ENCODE results near the gene SNX17. TPM values are rescaled to one million over a fixed set of nuclear protein-coding genes. Genes with fewer than 3 reads are reported as not detected.

The SNX17 gene
- total and polyA plus RNA-seq, 2 of the 13 experiments (the other 11 are each of a cell fraction or from before 2014, with no cell fraction given) = 75.0 to 109 TPM

DNA sequence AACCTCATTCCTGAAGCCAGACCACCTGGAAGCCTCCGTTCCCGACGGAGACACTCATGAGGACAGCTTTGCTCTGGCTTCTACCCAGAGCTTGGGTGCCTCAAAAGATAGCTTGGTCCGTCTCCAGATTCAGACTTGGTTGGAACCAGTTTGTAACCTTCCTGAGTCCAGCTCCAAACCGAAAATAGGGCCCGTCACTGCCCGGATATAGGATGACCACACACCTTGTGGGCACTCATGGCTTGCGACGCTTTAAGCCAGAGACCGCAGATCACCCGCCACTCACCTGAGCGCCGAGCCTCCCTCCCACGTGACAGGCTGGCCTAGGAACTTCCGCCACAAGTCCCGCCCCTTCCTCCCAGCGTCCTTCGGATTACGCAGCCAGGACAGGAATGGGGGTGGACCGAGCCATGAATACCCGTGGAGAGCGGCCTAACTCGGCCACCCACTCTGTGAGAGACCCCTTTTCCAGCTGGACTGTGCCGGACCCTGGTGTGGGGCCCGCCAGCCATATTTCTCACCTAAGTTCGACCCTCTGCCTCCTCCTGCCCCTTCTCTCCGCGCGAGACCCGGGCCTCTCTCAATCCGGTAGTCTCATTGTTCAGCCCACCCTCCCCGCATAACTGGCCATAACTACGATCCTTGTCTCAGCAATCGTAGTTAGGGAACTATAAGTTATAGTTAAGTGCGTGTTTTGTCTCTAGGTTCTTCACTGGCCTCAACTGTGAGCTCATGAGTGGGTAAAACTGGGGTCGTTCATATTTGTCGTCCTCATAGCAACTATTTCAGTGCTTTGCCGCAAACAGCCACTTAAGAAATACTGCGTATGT is 47.4 kb upstream of the SNX17 start, which contains the start of gene MPV17 (continued):
- TF ChIP-seq, protein P1, sequence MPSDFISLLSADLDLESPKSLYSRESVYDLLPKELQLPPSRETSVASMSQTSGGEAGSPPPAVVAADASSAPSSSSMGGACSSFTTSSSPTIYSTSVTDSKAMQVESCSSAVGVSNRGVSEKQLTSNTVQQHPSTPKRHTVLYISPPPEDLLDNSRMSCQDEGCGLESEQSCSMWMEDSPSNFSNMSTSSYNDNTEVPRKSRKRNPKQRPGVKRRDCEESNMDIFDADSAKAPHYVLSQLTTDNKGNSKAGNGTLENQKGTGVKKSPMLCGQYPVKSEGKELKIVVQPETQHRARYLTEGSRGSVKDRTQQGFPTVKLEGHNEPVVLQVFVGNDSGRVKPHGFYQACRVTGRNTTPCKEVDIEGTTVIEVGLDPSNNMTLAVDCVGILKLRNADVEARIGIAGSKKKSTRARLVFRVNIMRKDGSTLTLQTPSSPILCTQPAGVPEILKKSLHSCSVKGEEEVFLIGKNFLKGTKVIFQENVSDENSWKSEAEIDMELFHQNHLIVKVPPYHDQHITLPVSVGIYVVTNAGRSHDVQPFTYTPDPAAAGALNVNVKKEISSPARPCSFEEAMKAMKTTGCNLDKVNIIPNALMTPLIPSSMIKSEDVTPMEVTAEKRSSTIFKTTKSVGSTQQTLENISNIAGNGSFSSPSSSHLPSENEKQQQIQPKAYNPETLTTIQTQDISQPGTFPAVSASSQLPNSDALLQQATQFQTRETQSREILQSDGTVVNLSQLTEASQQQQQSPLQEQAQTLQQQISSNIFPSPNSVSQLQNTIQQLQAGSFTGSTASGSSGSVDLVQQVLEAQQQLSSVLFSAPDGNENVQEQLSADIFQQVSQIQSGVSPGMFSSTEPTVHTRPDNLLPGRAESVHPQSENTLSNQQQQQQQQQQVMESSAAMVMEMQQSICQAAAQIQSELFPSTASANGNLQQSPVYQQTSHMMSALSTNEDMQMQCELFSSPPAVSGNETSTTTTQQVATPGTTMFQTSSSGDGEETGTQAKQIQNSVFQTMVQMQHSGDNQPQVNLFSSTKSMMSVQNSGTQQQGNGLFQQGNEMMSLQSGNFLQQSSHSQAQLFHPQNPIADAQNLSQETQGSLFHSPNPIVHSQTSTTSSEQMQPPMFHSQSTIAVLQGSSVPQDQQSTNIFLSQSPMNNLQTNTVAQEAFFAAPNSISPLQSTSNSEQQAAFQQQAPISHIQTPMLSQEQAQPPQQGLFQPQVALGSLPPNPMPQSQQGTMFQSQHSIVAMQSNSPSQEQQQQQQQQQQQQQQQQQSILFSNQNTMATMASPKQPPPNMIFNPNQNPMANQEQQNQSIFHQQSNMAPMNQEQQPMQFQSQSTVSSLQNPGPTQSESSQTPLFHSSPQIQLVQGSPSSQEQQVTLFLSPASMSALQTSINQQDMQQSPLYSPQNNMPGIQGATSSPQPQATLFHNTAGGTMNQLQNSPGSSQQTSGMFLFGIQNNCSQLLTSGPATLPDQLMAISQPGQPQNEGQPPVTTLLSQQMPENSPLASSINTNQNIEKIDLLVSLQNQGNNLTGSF (CRISPR knock-in tag; IDR thresholded peaks at IDR 0.05) = peak; percentile 95
- peak; percentile 41; the same call in 1 of the 2 replicates for TF ChIP-seq ZZZ3 (CRISPR knock-in tag; IDR thresholded peaks at IDR 0.05; ENCODE audit: borderline replicate concordance)
- TF ChIP-seq ZNF432 (CRISPR knock-in tag; IDR thresholded peaks at IDR 0.05; ENCODE audit: borderline replicate concordance) = no peak
- peak; percentile 27; the same call in 1 of the 2 replicates for TF ChIP-seq NFE2L1 (CRISPR knock-in tag; IDR thresholded peaks at IDR 0.05; ENCODE audit: borderline replicate concordance)
- peak; percentile 86 for TF ChIP-seq RBFOX2 (IDR thresholded peaks at IDR 0.05; ENCODE audit: low read depth, low read length)
- no peak for TF ChIP-seq ATM (IDR thresholded peaks at IDR 0.05; ENCODE audit: borderline replicate concordance)
- TF ChIP-seq MIER3 (CRISPR knock-in tag; IDR thresholded peaks at IDR 0.05; ENCODE audit: borderline replicate concordance) = peak; percentile 96
- TF ChIP-seq FOSL2 (CRISPR knock-in tag; IDR thresholded peaks at IDR 0.05) = peak; percentile 79
- TF ChIP-seq ZFX (CRISPR knock-in tag; IDR thresholded peaks at IDR 0.05; ENCODE audit: low read depth) = peak; percentile 98
- TF ChIP-seq ATRX (CRISPR knock-in tag; IDR thresholded peaks at IDR 0.05; ENCODE audit: borderline replicate concordance) = no peak
- peak; percentile 51 for TF ChIP-seq DNMT3B (CRISPR knock-in tag; conservative IDR thresholded peaks at IDR 0.05)
- peak; percentile 62; the same call in 1 of the 2 replicates for TF ChIP-seq KDM3A (CRISPR knock-in tag; IDR thresholded peaks at IDR 0.05; ENCODE audit: low read depth)
- TF ChIP-seq BRD4 (CRISPR knock-in tag; IDR thresholded peaks at IDR 0.05) = peak; percentile 88
- TF ChIP-seq PRPF4 (IDR thresholded peaks at IDR 0.05; ENCODE audit: low read depth, low read length, poor library complexity, severe bottlenecking) = no peak
- TF ChIP-seq FOXK2 (IDR thresholded peaks at IDR 0.05) = 0 out of 2 replicates have a peak, but pooled peaks have one; percentile 37
- TF ChIP-seq SIX1 (CRISPR knock-in tag; IDR thresholded peaks at IDR 0.05; ENCODE audit: borderline replicate concordance) = 0 out of 2 replicates have a peak, but pooled peaks have one; percentile 36
- TF ChIP-seq, protein P2, sequence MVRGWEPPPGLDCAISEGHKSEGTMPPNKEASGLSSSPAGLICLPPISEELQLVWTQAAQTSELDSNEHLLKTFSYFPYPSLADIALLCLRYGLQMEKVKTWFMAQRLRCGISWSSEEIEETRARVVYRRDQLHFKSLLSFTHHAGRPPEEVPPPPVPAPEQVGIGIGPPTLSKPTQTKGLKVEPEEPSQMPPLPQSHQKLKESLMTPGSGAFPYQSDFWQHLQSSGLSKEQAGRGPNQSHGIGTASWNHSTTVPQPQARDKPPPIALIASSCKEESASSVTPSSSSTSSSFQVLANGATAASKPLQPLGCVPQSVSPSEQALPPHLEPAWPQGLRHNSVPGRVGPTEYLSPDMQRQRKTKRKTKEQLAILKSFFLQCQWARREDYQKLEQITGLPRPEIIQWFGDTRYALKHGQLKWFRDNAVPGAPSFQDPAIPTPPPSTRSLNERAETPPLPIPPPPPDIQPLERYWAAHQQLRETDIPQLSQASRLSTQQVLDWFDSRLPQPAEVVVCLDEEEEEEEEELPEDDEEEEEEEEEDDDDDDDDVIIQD (CRISPR knock-in tag; IDR thresholded peaks at IDR 0.05; ENCODE audit: low read depth) = 0 out of 2 replicates have a peak, but pooled peaks have one; percentile 56
- peak; percentile 50; the same call in 1 of the 2 replicates for TF ChIP-seq EEA1 (CRISPR knock-in tag; IDR thresholded peaks at IDR 0.05; ENCODE audit: borderline replicate concordance)
- peak; percentile 88 for TF ChIP-seq HNRNPH1 (optimal IDR thresholded peaks at IDR 0.05; ENCODE audit: low read depth, low read length)
- TF ChIP-seq, protein P3, sequence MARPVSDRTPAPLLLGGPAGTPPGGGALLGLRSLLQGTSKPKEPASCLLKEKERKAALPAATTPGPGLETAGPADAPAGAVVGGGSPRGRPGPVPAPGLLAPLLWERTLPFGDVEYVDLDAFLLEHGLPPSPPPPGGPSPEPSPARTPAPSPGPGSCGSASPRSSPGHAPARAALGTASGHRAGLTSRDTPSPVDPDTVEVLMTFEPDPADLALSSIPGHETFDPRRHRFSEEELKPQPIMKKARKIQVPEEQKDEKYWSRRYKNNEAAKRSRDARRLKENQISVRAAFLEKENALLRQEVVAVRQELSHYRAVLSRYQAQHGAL (CRISPR knock-in tag; IDR thresholded peaks at IDR 0.05; ENCODE audit: not compliant biosample characterization) = peak; percentile 76
- TF ChIP-seq MAFG (CRISPR knock-in tag; IDR thresholded peaks at IDR 0.05) = no peak
- TF ChIP-seq ZNF460 (CRISPR knock-in tag; IDR thresholded peaks at IDR 0.05; ENCODE audit: borderline replicate concordance) = no peak
- TF ChIP-seq TBP (CRISPR knock-in tag; IDR thresholded peaks at IDR 0.05) = no peak

All from HepG2 (cell line).